Measurements from ENCODE around the gene TBC1D22B.
"Not testable (repeated sequence)": the region's sequence is repeated elsewhere in the genome, so short reads cannot be mapped to it uniquely, and the experiment has no call there.

TBC1D22B gene

GRCh38 chr6:37303091-37303660 is 45.6 kb downstream of the TBC1D22B start:
- no peak for DNase-seq (ENCODE audit: low read depth in 2 of 2)

- no peak for DNase-seq (ENCODE audit: low read depth in 2 of 2)
These were observed 46.4 kb downstream of the TBC1D22B start for GRCh38 chr6:37303891-37304503.

GRCh38 chr6:37304766-37305165 is 47.2 kb downstream of the TBC1D22B start:
- no peak for DNase-seq (ENCODE audit: low read depth in 2 of 2)

- DNase-seq (ENCODE audit: low read depth in 2 of 2): no peak
These were observed 48.4 kb downstream of the TBC1D22B start for GRCh38 chr6:37305841-37306425.

- DNase-seq (ENCODE audit: low read depth in 2 of 2): no peak
These were observed 49.2 kb downstream of the TBC1D22B start for GRCh38 chr6:37306624-37307222.

GRCh38 chr6:37307484-37307883 is 49.9 kb downstream of the TBC1D22B start:
- DNase-seq (ENCODE audit: low read depth in 2 of 2): not testable (repeated sequence)

- no peak for DNase-seq (ENCODE audit: low read depth in 2 of 2)
These were observed 50.7 kb downstream of the TBC1D22B start for GRCh38 chr6:37308069-37308815.

- DNase-seq (ENCODE audit: low read depth in 2 of 2): no peak
These were observed 51.5 kb downstream of the TBC1D22B start for GRCh38 chr6:37309046-37309445.

- no peak for DNase-seq (ENCODE audit: low read depth in 2 of 2)
These were observed 52.1 kb downstream of the TBC1D22B start for GRCh38 chr6:37309692-37310091.

GRCh38 chr6:37310966-37311365 is 53.4 kb downstream of the TBC1D22B start:
- DNase-seq (ENCODE audit: low read depth in 2 of 2): no peak

GRCh38 chr6:37311741-37312473 is 54.3 kb downstream of the TBC1D22B start:
- no peak for DNase-seq (ENCODE audit: low read depth in 2 of 2)

GRCh38 chr6:37313723-37314486 is 56.3 kb downstream of the TBC1D22B start:
- DNase-seq (ENCODE audit: low read depth in 2 of 2): no peak

GRCh38 chr6:37314487-37315156 is 57.0 kb downstream of the TBC1D22B start:
- no peak for DNase-seq (ENCODE audit: low read depth in 2 of 2)

GRCh38 chr6:37315157-37315515 is 57.6 kb downstream of the TBC1D22B start:
- no peak for DNase-seq (ENCODE audit: low read depth in 2 of 2)

GRCh38 chr6:37316071-37316470 is 58.5 kb downstream of the TBC1D22B start:
- DNase-seq (ENCODE audit: low read depth in 2 of 2): no peak

- no peak for DNase-seq (ENCODE audit: low read depth in 2 of 2)
These were observed 59.9 kb downstream of the TBC1D22B start for GRCh38 chr6:37317312-37318038.

GRCh38 chr6:37319156-37319555 is 61.6 kb downstream of the TBC1D22B start:
- no peak for DNase-seq (ENCODE audit: low read depth in 2 of 2)

GRCh38 chr6:37319856-37320480 is 62.4 kb downstream of the TBC1D22B start:
- DNase-seq (ENCODE audit: low read depth in 2 of 2): no peak

- no peak for DNase-seq (ENCODE audit: low read depth in 2 of 2)
These were observed 63.1 kb downstream of the TBC1D22B start for GRCh38 chr6:37320646-37321045.
